Suppressor macrophage (primary cell): Measurements from ENCODE around the gene AGBL1.
"Not testable (repeated sequence)": the region's sequence is repeated elsewhere in the genome, so short reads cannot be mapped to it uniquely, and the experiment has no call there.

Source experiments
- DNase-seq, 4 experiments: peaks; one replicate each; pipeline ENCODE4 v3.0.0-alpha.2; 2020 to 2022

The AGBL1 gene

DNA sequence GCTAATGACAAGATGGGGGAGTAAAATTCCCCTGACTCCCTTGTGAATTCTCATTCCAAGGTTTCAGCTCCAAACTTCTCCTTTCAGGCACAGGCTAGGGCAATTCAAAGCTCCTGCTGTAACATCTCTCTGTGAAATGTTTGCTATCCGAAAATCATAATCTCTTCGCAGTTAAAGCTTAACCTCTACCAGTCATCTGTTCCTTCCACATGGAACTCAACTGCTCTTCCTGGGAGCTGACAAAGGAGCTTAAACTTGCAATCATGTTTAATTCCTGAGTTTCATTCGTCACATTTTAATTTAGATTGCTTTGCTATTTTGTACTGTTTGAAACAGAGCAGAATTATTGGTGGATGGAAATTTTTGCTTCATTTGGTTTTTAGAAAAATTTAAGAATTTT, 328.6 kb downstream of the AGBL1 start:
- DNase-seq: no peak

DNA sequence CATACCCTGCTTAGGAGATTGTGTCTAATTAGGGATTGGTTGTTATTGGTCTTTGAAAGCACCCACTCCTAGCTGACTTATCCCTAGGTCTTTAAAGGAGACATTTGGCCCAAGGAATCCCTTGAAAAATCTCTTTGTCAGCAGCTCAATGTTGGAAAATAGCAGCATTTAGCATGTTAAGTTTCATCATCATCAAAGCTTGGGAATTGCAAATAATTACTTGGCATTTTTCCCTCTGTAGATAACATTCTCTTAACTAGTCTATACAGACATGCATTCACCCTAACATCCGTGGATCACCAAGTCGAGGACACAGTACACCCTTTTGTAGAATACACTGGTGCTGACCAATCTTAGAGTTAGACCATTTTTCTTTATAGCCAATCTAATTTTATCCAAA, 332.2 kb downstream of the AGBL1 start:
- DNase-seq: no peak

DNA sequence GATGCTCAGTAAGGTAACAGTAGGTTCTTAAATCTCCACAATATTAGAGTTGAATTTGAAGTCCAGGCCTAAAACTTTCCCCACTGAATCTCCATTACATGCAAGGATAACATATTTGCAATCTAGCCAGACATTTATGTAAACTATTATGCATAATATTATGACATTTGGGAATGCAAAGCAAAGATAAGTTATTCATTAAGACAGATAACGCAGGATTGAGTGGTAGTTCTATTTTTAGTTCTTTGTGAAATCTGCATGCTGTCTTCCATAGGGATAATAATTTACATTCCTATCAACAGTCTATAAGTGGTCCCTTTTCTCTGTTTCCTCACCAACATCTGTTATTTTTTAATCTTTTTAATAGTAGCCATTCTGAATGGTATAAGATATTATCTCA, 333.5 kb downstream of the AGBL1 start:
- no peak for DNase-seq

DNA sequence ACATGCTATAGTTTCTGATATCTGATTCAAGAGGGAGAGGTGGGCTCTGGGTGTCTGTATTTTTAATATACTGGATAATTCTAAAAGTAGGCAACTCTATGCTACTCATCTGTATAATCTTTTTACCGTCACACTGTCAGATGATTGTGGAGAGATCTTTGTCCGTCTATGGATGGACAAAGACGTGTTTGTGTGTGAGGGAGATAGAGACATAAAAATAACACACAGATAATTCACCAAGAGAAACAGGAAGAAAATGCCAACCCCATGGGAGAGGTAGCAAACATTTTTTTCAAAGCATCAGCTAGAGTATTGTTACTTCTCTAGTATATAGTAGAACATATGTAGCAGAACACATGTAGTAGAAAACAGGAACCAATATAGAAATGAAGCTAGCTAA, 346.1 kb downstream of the AGBL1 start:
- no peak for DNase-seq

DNA sequence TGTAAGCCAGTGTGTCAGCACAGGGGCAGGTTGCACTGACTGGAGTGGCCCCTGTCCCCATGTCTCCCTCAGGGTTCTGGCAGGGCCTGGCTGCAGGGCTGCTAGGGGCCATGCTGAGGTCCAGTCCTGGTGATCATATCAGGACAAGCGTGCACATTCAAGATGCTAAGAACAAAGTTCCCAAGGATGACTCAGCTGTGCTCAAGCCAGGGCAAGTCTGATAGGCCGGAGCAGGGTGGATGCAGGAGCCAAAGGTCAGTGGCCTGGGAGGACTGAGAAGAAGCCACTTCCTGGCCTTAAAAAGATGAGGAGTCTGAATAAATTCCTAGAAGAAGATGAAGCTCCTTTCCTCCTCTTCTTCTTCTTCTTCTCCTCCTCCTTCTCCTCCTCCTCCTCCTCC, 353.2 kb downstream of the AGBL1 start:
- no peak for DNase-seq

DNA sequence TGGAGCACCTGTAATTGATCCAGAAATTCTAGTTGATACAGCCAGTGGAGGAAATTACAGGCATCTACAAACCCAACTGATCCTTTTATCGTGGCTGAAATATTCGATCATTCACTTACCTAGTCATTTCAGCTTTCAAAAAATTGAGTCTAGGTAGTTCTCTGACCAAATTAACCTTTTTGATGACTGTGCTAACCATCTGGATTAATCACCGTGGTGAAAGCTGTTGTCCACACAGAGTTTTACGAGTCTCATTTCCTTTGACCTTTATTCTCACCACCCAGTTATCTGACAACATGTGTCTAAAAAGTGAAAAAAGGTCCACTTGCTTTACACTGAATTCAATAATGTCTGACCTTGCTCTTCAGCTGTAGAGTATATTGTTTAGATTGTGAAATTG, 354.3 kb downstream of the AGBL1 start:
- no peak for DNase-seq

DNA sequence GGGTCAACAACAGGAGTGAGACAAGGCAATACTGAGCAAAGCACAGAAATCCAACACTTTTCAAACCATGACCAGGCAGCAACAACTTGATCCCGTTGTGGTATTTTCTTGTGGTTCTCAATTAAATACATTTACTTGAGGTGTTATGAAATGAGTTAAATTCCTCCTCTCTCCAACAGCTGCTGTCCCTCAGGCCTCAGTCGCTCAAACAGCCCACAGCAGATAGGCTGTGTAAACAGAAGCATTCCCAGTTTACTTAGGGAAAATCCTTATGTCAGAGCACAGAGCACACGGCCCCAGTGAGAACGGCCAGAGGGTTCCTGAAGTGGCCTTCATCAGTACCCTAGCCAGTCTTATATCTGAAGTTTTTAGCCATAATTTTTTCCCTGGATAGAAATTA, 359.9 kb downstream of the AGBL1 start:
- no peak for DNase-seq

DNA sequence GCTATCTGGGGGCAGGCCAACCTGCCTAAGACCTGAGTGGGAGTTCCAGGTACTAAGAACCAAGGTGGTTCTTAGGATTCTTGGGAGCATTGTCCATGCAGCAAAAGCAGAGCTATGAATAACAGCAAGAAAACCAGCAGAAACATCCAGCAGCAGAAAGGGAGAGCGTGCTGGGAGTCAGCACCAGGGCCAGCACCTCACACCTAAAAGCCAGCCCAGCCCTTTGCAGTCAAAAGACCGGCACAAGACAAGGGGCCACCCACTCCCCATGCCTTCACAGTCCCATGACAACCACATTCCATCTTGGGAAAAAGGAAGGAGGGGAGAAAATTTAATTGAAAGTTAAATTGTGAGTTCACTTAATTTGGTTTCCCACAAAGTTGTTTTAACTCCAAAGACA, 364.9 kb downstream of the AGBL1 start:
- no peak for DNase-seq

DNA sequence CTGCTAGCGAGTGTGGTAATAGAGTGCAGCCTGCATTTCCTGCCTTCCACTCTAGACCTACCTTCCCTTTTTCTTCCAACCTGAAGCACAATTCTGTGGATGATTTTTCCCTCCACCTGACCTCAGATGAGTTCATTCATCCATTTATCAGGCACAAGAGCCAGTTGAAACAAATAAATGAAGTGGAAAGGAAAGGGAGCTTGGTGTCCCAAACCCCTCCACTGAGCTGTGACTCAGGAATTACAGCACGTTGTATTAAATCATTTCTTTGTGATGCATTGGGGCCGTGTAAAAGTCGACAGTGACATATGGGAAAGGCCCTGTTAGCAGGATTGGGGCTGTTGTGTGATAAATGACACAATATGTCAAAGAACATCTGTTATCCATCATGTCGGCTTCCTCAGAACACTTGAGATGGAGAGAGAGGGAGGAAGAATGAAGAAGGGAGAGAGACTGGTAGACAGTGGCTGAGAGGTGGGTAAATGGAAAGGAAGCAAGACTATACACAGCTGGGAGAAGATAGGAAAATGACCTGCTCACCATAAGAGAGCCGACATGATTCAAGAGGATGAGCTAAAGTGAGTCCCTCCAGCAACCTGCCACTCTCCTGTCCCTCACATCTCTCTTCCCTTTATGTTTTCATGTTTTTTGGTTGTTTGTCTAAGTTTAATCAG, 366.0 kb downstream of the AGBL1 start:
- DNase-seq: no peak

DNA sequence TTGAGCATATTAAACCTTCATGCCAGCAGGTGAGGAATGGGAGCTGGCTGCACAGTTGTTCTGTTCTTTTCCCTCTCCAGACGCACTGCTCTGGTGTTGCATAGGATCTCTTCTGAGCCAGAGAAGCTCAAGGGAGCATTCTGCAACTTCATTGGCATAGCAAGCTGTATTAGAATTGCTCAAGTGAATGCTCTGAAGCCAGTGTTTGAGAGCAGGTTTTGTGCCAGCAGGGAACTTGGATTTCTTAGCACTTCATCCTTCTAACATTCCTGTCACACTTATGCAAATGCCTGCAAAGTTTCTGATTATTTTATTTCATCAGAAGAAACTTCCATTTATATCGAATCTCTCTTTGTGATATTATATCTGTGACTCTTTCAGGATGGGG, 366.6 kb downstream of the AGBL1 start:
- no peak for DNase-seq

DNA sequence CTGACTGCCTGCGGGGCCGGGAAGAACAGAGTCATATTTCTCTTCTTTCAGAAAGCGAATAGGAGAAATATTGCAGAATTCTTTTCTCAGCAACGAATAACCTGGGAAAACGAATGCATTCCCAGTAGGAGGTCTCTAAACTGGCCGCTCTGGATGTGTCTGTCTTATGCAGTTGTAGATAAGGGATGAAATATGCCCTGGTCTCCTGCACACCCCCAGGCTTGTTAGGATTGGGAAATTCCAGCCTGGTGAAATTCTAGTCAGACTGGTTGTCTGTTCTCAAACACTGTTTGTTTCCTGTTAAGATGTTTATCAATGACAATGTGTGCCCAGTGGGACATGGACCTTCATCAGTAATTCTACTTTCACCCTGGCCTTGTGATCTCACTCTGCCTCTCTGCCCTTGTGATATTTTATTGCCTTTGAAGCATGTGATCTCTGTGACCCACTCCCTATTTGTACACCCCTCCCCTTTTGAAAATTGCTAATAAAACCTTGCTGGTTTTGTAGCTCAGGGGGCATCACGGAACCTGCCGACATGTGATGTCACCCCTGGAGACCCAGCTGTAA, 385.9 kb downstream of the AGBL1 start:
- not testable (repeated sequence) for DNase-seq

DNA sequence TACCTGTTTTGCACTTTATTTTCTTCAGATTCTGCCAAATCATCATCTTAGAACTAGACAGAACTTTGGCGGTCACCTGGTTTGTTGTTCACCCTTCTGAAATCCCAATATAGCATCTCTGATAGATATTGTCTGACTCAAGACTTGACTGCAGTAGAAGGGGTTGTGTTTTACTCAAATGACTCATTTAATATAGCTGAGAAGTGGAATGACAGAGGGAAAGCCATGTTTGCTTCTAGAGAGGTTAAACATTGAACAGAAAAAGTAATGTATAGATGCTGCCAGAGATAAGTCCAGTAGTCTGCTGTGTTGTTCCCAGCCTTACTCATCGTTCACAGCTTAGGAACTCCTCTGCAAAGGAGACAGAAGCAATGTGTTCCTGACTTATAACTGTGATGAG, 402.0 kb downstream of the AGBL1 start:
- no peak for DNase-seq

DNA sequence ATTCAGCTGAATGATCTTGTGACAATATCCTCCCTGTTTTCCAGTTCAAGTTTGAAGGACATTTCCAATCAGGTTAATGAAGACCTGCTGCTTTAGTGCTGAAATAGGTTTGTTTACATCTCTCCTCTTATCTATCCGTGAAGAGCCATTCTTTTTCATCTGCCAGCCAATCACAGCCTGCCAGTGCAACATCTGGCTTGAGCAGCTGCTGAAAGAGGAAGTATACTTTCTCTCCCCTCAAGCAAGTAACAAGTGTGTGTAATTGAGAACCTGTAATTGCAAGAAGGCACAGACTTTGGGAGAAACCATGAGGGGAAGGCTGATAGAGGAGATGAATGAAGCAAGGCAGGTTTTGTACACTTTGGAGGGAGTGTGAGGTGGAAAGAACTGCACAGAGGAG, 404.3 kb downstream of the AGBL1 start:
- no peak for DNase-seq

DNA sequence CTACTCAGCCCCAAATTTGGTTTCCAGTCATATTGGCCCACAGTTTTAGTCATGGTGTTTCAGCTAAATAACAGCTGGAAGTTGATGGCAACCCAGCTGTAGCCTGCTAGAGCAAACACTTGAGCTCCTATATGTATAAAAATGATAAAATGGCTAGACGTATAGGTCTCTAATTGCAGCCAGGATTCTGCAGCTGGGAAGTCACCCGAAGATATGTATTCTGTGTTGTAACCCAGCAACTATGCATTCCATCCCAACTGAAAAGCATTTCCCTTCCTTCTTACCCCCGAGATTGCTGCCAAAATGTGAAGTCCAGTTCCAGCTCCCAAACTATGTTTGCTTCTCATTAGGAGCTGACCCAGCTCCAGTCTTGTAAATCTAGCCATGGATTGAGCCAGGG, 408.4 kb downstream of the AGBL1 start:
- no peak for DNase-seq

DNA sequence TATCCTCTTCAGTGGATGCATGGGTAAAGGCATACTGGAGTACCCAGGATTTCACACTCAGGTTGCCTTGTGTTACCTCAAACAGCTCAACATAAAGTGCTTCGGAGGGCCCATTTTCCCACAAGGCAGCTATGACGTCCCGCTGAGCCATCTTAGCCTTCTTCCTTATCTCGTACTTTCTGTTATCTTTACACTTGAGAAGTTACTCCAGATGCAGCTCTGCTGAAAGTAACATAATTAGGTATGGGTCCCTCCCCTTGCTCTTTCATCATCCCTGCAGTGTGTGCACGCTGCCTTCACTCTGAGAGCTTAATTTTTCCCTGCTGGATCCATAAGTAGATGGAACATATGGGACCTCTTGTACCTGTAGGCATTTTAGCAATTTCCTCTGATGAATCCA, 410.3 kb downstream of the AGBL1 start:
- no peak for DNase-seq

DNA sequence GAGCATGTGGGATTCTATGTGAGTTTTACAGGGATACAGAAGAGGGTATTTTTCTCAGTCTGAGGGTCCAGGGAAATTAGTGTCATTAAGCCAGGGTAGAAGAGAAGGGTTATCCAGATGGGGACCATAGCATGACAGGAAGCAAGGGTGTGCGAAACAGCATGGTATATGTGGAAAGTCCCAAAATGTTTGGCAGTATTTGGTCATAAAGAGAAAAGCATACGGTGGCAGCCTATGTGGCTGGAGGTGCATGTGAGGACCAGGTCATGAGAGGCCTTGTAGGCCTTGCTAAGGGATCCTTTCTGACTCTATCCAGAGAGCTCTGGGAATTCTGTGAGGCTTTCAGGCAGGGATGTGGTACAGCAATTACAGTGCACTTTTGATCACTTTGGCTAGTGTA, 411.4 kb downstream of the AGBL1 start:
- DNase-seq: no peak

DNA sequence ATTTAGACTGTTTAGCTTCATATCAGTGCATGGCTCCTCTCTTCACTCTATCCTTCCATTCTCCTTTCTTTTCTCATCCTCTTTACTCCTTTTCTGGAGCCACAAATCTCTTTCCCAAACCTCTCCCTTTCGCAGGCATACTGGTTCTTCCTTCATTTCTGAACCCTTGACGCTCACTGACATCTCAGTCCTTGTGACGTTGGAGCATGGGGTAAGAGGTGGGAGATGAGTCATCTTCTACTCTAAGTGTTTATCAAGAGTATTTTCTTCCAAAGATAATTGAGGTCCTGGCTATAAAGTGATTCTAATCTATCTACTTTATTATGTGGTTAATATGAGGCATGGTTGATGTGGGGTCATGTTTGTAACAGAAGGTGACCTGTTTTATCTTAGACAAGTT, 414.2 kb downstream of the AGBL1 start:
- no peak for DNase-seq

DNA sequence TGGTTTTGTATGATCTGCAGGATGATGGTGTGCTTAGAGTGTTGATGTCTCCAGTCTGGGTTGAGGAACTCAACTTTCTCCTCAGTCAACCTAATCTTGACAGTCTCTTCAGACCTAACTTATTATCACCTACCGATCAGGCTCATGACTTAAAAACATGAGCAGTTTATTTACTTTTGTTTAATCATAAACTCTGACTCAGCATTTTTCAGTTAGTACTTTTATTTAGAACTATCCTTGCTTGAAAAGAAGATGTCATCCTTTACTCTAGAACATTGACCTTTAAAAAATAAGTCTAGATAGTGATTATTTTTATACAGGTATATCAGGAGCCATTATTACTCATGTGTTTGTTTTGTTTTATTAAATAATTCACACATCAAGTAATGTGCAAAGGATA, 414.8 kb downstream of the AGBL1 start:
- DNase-seq: no peak

DNA sequence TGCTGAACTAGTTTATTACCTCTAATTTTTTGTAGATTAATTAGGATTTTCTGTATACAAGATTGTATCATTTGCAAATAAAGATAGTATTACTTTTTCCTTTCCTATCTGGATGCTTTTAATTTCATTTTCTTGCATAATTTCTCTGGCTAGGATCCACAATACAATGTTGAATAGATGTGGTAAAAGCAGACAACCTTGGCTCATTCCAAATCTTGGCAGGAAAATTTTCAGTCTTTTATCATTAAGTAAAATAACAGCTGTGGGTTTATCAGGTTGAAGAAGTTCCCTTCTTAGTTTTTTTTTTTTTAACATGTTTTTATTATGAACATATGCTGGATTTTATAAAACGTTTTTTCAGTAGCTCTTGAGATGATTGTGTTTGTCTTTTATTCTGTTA, 422.6 kb downstream of the AGBL1 start:
- no peak for DNase-seq

DNA sequence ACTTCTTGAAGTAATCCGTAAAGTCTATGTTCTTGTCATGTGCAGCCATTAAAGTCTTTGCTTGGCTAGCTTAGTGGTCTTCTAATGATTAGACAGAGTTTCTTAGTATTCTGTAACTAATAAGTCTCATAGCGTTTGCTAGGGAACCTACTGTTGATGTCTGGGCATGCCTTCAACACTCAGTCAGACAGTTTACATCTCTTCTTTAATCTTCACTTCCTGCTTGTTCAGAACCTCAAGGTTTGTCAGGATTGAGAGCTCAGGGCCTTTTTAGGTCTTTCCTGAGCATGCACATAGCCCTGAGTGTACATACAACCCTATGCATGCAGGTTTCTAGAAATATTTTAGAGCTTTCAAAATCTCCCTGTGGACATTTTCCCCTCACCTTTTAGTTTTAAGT, 426.3 kb downstream of the AGBL1 start:
- DNase-seq: no peak

DNA sequence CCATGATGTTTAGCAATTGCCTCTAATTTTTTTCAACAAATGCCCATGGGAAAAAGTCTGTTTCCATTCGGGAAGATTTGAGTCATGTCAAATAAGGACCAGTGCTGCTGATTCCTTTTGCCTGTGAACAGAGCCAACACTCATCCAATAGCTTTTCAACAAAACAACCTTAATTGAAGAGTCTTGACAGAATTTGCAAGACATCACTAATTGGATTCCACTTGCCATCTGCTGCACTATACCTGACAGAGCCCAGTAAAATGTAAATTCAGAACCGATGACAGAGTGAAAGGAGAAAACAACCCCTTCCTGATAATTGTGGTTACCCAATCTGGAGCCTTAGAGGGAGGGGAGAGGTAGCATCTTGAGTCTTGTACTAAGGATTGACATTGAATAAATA, 426.7 kb downstream of the AGBL1 start:
- no peak for DNase-seq

DNA sequence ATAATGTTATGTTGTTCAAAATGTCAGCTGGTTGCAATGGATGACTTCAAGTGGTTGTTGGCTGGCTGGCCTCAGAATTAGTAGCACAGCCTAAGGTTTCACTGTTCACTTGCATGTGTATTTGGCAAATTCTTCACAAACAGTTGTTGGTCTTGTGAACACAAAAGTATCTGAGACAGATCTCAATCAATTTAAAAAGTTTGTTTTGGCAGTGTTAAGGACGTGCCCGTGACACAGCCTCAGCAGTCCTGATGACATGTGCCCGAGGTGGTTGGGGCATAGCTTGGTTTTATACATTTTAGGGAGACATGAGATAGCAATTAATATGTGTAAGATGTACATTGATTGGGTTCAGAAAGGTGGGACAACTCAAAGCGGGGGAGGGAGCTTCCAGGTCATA, 436.0 kb downstream of the AGBL1 start:
- DNase-seq: no peak

DNA sequence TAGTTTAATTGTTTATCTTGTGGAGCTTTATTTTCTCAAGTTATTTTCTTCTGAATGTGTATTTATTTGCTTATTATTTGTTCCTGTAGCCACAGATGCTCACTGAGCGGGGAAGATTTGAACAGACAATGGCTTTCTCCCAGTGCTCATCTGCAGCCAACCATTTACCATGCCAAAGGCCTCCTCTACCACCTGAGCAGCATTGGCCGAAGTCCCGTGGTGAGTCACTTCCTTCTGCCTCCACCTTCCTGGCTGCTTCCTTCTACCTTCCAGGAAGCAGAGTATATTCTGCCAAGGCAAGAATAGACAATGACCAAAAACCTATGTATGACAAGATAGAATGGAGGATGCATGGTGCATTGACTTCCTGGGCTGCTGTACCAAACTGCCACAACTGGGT, 443.1 kb downstream of the AGBL1 start:
- DNase-seq: no peak

DNA sequence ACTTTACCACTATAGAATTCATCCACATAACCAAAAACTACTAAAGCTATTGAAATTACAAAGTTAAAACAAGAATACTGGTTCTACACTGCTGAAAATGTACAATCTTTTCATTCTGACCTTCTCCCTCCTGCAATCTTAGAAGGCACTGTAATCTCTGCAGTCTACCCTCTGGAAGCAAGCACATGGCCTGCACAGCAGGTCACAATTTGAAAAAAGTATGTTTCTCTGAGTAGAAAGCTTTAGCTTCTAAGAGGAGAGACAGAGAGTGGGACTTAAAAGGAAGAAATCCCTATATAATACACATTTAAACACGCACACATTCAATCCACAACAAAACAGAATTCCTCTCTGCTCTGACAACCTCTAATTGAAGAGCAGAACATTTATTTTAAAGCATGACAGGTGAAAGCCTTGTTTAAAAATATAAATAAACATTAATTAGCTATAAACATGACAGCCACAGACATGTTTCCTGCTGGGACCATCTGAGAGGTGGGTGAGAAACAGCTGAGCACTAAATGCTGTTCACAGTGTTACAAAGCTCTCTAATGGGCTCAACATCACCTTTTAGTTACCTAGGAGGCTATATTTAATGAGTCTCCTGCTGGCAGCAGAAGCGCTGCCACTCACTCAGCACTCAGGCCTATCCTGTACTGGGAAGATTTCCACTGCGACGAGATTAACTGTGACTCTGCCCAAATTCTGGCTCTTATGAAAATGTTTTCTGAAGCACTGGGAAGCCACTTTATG, 447.4 kb downstream of the AGBL1 start:
- no peak for DNase-seq
